MM.1S (cell line): ENCODE results near the gene MFAP2.

ENCODE experiments used
- EZH2 ChIP-seq: fragments of 300-600 bp; sonication (generic); optimal IDR thresholded peaks from 2 replicates; pipeline ENCODE3; 2017; ENCODE audit warnings: low read depth, mild to moderate bottlenecking, antibody characterized with exemption, low read length, mixed read lengths
- EZH2phosphoT487 ChIP-seq: fragments of 300-600 bp; sonication (generic); IDR thresholded peaks from 2 replicates; pipeline ENCODE4 v1.6.1; 2018; ENCODE audit warnings: antibody characterized with exemption, low read length
- TF ChIP-seq, protein P1 (sequence below): fragments of 300-600 bp; sonication (generic); IDR thresholded peaks from 2 replicates; pipeline ENCODE4 v1.5.1; 2016; ENCODE audit warnings: antibody characterized with exemption, low read length, mixed read lengths

DNA sequence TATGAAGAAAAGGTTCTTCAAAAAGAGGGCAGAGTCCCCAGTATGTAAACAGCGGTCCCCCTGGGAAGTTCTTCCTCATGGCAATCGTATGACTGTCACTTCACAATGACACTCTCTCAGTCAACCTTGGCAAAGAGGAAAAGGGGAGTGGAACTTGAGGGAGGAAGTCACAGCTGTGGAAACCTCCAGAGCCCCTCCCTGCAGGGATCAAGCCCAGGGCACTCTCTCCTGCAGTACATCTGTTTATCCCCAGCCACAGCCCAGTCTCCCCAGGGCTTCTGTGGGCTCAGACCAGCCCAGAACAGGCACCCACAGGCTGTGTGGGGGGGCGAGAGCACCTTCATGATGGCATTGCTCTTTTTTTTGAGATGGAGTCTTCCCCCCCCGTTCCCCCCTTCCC, 29.3 kb upstream of the MFAP2 start:
- TF ChIP-seq, protein P1, sequence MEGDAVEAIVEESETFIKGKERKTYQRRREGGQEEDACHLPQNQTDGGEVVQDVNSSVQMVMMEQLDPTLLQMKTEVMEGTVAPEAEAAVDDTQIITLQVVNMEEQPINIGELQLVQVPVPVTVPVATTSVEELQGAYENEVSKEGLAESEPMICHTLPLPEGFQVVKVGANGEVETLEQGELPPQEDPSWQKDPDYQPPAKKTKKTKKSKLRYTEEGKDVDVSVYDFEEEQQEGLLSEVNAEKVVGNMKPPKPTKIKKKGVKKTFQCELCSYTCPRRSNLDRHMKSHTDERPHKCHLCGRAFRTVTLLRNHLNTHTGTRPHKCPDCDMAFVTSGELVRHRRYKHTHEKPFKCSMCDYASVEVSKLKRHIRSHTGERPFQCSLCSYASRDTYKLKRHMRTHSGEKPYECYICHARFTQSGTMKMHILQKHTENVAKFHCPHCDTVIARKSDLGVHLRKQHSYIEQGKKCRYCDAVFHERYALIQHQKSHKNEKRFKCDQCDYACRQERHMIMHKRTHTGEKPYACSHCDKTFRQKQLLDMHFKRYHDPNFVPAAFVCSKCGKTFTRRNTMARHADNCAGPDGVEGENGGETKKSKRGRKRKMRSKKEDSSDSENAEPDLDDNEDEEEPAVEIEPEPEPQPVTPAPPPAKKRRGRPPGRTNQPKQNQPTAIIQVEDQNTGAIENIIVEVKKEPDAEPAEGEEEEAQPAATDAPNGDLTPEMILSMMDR: no peak
- TF ChIP-seq EZH2 (no peak), EZH2phosphoT487 (no peak)
